GM13977 (cell line): ENCODE results near the gene FLCN.

ENCODE experiments used
- DNase-seq: peaks from one replicate; pipeline ENCODE4 v3.0.0; 2012; ENCODE audit warnings: low spot score
- CTCF ChIP-seq: IDR thresholded peaks from 2 replicates; pipeline ENCODE4 v1.5.1; 2012; ENCODE audit warnings: mild to moderate bottlenecking, control low read depth; ENCODE audit not compliant: insufficient read depth; ENCODE audit errors: extremely low read depth, missing control alignments
- in situ Hi-C: fragments of 300-500 bp; cut with MboI; formaldehyde crosslinking; loops from one replicate; pipeline ENCODE4 v1.12.0; 2022; ENCODE audit warnings: low sequenced_read_pairs, low pct_unique_long_range_greater_than_20kb, mixed read lengths, inconsistent platforms; ENCODE audit not compliant: unreplicated experiment

Gene FLCN

GRCh38 chr17:17164676-17165075 is 72.3 kb downstream of the FLCN start:
- in situ Hi-C loops: no loop called here
- DNase-seq: no peak
- no peak for TF ChIP-seq CTCF

- no peak for TF ChIP-seq CTCF
- in situ Hi-C loops: no loop called here
- DNase-seq: no peak
Observed at GRCh38 chr17:17164156-17164555, 72.8 kb downstream of the FLCN start.
